Mononuclear cell (primary cell): ENCODE data around the gene MYO7A. TPM values are rescaled to one million over a fixed set of nuclear protein-coding genes. Genes with fewer than 3 reads are reported as not detected.

ENCODE experiments used
- H3K27me3 ChIP-seq: 2 replicates; pipeline ENCODE4 v1.6.0; 2011; ENCODE audit warnings: low read length, control low read depth; ENCODE audit not compliant: insufficient read depth
- H3K4me1 ChIP-seq: 2 replicates; pipeline ENCODE4 v1.5.1; 2011; ENCODE audit warnings: mild to moderate bottlenecking, low read length, control low read depth; ENCODE audit not compliant: insufficient read depth
- H3K4me3 ChIP-seq: 2 replicates; pipeline ENCODE4 v1.5.1; 2011; ENCODE audit warnings: mild to moderate bottlenecking, low read length, moderate library complexity
- H3K9me3 ChIP-seq: 2 replicates; pipeline ENCODE4 v1.5.1; 2011; ENCODE audit warnings: low read depth, mild to moderate bottlenecking, control low read depth, low read length
- total RNA-seq: library from RNA; depleted of rRNA; stranded (reverse); fragments of >200 nt; gene quantifications from one replicate; pipeline ENCODE4 v1.2.3, GENCODE V29; 2012

The MYO7A gene
- total RNA-seq, 1 donor: 1.5 TPM

GRCh38 chr11:77114089-77114463 is 14.0 kb upstream of the MYO7A start:
- Histone ChIP-seq H3K27me3 (no peaks in the 10 kb centered on the region), H3K4me3 (no peak overlapping the region), H3K4me1 (no peaks in the 10 kb centered on the region), H3K9me3 (no peaks in the 10 kb centered on the region)

- Histone ChIP-seq H3K4me1 (no peaks in the 10 kb centered on the region), H3K27me3 (no peaks in the 10 kb centered on the region), H3K9me3 (no peaks in the 10 kb centered on the region), H3K4me3 (no peak overlapping the region)
Measured at GRCh38 chr11:77115181-77115611, 12.8 kb upstream of the MYO7A start.

GRCh38 chr11:77115956-77116355 is 12.1 kb upstream of the MYO7A start:
- no peaks in the 10 kb centered on the region for H3K4me1 ChIP-seq

GRCh38 chr11:77117492-77117891 is 10.6 kb upstream of the MYO7A start:
- Histone ChIP-seq H3K27me3 (no peaks in the 10 kb centered on the region), H3K9me3 (no peaks in the 10 kb centered on the region), H3K4me1 (no peaks in the 10 kb centered on the region), H3K4me3 (no peak overlapping the region)

More at GRCh38 chr11:77115956-77116355, 12.1 kb upstream of the MYO7A start:
- Histone ChIP-seq H3K9me3 (no peaks in the 10 kb centered on the region), H3K4me3 (no peak overlapping the region), H3K27me3 (no peaks in the 10 kb centered on the region)

- H3K4me3 ChIP-seq: no peak overlapping the region
- no peaks in the 10 kb centered on the region for H3K9me3 ChIP-seq
- no peaks in the 10 kb centered on the region for H3K27me3 ChIP-seq
- no peaks in the 10 kb centered on the region for H3K4me1 ChIP-seq
Measured at GRCh38 chr11:77118086-77118485, 10.0 kb upstream of the MYO7A start.

- no peaks in the 10 kb centered on the region for H3K4me1 ChIP-seq
Measured at GRCh38 chr11:77118971-77119370, 9.1 kb upstream of the MYO7A start.

GRCh38 chr11:77119531-77119936 is 8.5 kb upstream of the MYO7A start:
- Histone ChIP-seq H3K27me3 (no peaks in the 10 kb centered on the region), H3K4me3 (no peak overlapping the region), H3K9me3 (no peaks in the 10 kb centered on the region), H3K4me1 (no peaks in the 10 kb centered on the region)

More at GRCh38 chr11:77118971-77119370, 9.1 kb upstream of the MYO7A start:
- no peak overlapping the region for H3K4me3 ChIP-seq
- no peaks in the 10 kb centered on the region for H3K9me3 ChIP-seq
- no peaks in the 10 kb centered on the region for H3K27me3 ChIP-seq

- no peaks in the 10 kb centered on the region for H3K9me3 ChIP-seq
- H3K27me3 ChIP-seq: no peaks in the 10 kb centered on the region
- H3K4me3 ChIP-seq: no peak overlapping the region
- H3K4me1 ChIP-seq: no peaks in the 10 kb centered on the region
Measured at GRCh38 chr11:77120571-77120970, 7.5 kb upstream of the MYO7A start.

- Histone ChIP-seq H3K4me3 (no peak overlapping the region), H3K27me3 (no peaks in the 10 kb centered on the region), H3K4me1 (no peaks in the 10 kb centered on the region), H3K9me3 (no peaks in the 10 kb centered on the region)
Measured at GRCh38 chr11:77121096-77121640, 6.9 kb upstream of the MYO7A start.

GRCh38 chr11:77121876-77122575 is 6.0 kb upstream of the MYO7A start:
- no peaks in the 10 kb centered on the region for H3K27me3 ChIP-seq
- H3K4me3 ChIP-seq: no peak overlapping the region
- no peaks in the 10 kb centered on the region for H3K9me3 ChIP-seq
- H3K4me1 ChIP-seq: peaks cover 4% of the 10 kb centered on the region

GRCh38 chr11:77122576-77123212 is 5.4 kb upstream of the MYO7A start:
- Histone ChIP-seq H3K4me1 (peaks cover 10% of the 10 kb centered on the region), H3K4me3 (no peak overlapping the region), H3K27me3 (no peaks in the 10 kb centered on the region), H3K9me3 (no peaks in the 10 kb centered on the region)

- no peak overlapping the region for H3K4me3 ChIP-seq
- H3K9me3 ChIP-seq: no peaks in the 10 kb centered on the region
- H3K27me3 ChIP-seq: no peaks in the 10 kb centered on the region
- H3K4me1 ChIP-seq: peaks cover 11% of the 10 kb centered on the region
Measured at GRCh38 chr11:77123591-77123990, 4.5 kb upstream of the MYO7A start.

GRCh38 chr11:77124041-77124440 is 4.0 kb upstream of the MYO7A start:
- Histone ChIP-seq H3K4me3 (no peak overlapping the region), H3K9me3 (no peaks in the 10 kb centered on the region), H3K4me1 (peaks cover 11% of the 10 kb centered on the region), H3K27me3 (no peaks in the 10 kb centered on the region)

GRCh38 chr11:77124488-77124887 is 3.6 kb upstream of the MYO7A start:
- Histone ChIP-seq H3K9me3 (no peaks in the 10 kb centered on the region), H3K4me1 (peaks cover 11% of the 10 kb centered on the region), H3K4me3 (no peak overlapping the region), H3K27me3 (no peaks in the 10 kb centered on the region)

- Histone ChIP-seq H3K4me3 (no peak overlapping the region), H3K9me3 (no peaks in the 10 kb centered on the region), H3K27me3 (no peaks in the 10 kb centered on the region), H3K4me1 (peaks cover 11% of the 10 kb centered on the region)
Measured at GRCh38 chr11:77125191-77125590, 2.9 kb upstream of the MYO7A start.

- Histone ChIP-seq H3K9me3 (no peaks in the 10 kb centered on the region), H3K4me3 (no peak overlapping the region), H3K27me3 (no peaks in the 10 kb centered on the region), H3K4me1 (peaks cover 11% of the 10 kb centered on the region)
Measured at GRCh38 chr11:77125695-77126094, 2.4 kb upstream of the MYO7A start.
